HG03521 (cell line): ENCODE data around the gene LRP1B.

ENCODE experiments used
- ATAC-seq: cut with Tn5 transposase; IDR thresholded peaks from one replicate; pipeline ENCODE4 v1.9.1; 2021; ENCODE audit warnings: mild to moderate bottlenecking, moderate library complexity; ENCODE audit not compliant: unreplicated experiment

The LRP1B gene

GRCh38 chr2:140873915-140874531 lies 1256.8 kb downstream of the LRP1B start:
- no peak for ATAC-seq

DNA sequence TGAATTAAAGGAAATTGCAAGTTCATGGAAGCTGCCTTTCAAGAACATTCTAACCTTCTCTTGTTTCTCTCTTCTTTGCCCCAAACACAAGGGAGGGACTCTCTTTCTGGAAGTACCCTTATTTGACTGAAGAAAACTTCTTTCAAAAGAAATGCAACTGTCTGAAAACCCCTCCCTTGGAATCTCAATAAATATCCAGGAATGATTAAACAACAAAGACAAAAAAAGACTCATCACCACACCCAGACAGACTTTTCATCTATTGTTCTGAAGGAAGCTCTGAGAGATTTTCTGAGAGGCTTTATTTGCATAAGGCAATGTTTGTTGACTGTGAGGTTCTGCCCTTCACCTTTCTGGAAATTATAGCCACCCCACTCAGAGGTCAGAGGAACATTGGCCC lies 1260.9 kb downstream of the LRP1B start:
- ATAC-seq, result no peak

DNA sequence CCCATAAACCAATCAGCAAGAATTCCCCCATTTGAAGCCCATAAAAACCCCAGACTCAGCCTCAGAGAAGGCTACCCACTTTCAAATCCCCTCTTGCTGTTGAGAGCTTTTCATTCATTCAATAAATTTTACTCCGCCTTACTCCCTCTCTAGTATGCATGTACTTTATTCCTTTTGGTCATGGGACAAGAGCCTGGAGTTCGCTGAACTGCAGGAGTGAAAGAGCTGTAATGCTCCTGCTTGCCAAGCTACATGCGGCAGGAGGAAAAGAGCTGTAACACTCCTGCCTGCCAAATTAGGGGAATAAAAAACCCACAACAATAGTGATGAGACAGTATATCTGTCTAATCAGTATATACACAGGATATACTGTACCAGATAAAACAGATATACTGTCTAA lies 1261.7 kb downstream of the LRP1B start:
- ATAC-seq, result no peak

- ATAC-seq, result no peak
Observed at GRCh38 chr2:140865837-140866236, 1265.0 kb downstream of the LRP1B start.

GRCh38 chr2:140863713-140864112 lies 1267.1 kb downstream of the LRP1B start:
- no peak for ATAC-seq

GRCh38 chr2:140862181-140862580 lies 1268.6 kb downstream of the LRP1B start:
- no peak for ATAC-seq

- ATAC-seq, result no peak
Observed at GRCh38 chr2:140861666-140862065, 1269.2 kb downstream of the LRP1B start.

DNA sequence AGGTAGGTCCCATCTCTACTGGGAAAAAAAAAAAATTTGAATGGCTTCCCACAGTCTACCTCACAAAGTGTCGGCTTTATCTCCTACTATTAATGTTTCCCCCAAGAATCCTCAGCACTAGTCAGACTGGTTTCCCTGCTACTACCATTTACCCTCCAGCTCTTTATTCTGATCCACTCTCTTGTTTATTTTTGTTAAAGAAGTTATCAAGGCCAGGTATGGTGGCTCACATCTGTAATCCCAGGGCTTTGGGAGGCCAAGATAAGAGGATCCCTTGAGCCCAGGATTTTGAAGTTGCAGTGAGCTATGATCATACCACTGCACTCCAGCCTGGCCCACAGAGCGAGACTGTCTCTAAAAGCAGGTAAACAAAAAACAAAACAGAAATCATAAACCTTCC lies 1275.3 kb downstream of the LRP1B start:
- ATAC-seq, result no peak

DNA sequence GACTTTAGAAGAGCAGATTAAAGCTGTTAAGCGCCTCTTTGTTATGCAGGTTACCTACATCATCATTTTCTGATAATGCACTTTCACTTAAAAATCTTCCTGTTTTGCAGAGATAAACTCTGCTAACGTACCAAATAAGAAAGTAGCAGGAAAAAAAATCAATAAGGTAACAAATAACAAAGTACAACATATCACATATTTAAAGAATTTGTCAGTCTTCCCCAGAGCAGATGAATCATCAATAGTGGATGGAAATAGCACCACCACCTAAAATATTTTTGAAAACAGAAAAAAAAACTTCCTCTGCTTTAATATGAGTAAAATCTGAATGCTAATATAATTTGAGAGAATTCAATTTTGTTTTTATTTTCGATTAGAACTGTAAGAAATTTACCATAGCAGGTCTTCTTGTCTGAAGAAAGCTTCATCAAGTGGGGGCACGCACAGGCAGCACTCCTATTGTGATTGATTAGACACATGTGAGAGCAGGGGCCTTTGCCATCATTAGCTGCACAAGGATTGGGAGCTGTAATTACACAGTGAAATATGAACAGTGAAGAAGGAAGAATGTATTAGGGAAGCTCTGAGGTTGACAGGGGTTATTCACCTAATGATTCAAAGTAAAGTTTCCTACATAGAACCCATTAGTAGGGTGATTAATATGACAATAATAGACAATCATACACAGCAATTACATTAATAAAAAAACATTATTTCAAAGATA lies 1279.4 kb downstream of the LRP1B start:
- no peak for ATAC-seq

- ATAC-seq, result no peak
Observed at GRCh38 chr2:140843186-140843585, 1287.6 kb downstream of the LRP1B start.

DNA sequence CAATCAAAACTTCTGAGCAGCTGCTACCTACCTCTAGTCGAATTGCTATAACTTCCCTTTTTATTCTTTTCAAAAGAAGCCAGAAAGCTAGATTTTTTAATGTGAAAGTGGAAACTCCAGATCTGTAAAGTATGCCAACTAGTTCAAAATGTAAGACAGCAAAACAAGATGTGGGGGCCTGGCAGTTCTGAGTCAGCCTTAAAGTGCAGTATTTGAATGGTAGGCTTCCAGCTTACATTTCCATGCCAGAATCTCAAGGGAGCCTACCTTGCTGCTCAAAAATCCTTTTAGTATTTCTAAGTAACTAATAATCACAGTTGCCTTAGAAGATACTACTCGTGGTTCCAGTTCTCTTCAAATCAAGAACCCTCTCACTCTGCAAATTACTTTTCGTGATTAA lies 1288.7 kb downstream of the LRP1B start:
- ATAC-seq, result no peak

DNA sequence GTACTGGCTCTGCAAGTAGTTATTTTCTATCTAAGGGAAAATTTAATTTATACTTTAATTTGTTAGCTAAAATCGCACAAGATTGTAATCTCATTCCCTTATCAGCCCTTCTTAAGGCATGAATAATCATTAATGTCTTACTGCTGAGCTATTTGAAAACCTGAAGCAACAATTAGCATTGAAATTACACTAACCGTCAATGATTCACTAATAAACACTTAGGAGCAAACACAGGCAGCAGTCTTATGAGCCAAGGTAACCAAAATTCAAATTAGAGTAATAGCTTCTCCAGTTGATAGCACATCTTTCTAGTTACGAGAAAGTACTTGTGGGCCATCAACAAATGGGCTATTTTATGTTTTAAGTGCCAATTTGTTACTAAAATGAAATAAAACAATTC lies 1289.7 kb downstream of the LRP1B start:
- no peak for ATAC-seq

DNA sequence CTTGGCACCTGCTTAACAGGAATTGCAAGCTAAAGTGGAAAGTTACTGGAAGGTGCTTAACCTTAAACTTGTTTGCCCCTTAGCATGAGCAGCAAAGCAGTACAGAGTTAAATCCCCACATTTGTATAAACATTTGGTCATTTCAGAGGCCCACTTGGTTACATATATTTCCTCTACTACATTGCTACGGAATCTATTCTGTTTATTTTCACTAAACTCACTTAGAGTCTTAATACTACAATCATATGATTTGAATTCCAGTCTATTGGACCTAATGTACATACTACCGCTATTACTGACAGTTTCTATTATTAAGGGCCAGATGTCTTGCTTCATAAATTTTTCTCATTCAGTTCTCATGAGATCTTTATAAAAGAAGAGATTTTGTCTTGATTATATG lies 1294.0 kb downstream of the LRP1B start:
- no peak for ATAC-seq

GRCh38 chr2:140835079-140835478 lies 1295.7 kb downstream of the LRP1B start:
- no peak for ATAC-seq

- no peak for ATAC-seq
Observed at GRCh38 chr2:140814141-140814540, 1316.7 kb downstream of the LRP1B start.

DNA sequence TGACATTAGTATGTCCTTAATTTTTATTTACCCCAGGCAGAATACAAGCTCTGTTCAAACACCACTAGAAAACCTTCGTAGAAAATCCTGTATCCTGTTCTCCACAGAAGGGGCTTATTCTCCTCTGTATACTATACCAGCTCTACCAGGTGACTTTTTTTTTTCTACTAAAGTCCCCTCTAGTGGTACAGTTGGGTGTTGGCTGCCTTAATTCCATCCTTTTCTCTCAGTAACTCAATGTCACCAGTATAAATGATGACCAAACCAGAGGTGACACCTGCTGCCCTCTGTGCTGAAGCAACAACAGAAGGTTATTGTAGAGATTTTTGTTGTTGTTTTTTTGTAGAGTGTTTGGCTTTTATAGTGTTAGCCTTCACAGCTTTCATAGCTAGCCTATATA lies 1322.0 kb downstream of the LRP1B start:
- no peak for ATAC-seq

GRCh38 chr2:140808211-140808610 lies 1322.6 kb downstream of the LRP1B start:
- no peak for ATAC-seq

DNA sequence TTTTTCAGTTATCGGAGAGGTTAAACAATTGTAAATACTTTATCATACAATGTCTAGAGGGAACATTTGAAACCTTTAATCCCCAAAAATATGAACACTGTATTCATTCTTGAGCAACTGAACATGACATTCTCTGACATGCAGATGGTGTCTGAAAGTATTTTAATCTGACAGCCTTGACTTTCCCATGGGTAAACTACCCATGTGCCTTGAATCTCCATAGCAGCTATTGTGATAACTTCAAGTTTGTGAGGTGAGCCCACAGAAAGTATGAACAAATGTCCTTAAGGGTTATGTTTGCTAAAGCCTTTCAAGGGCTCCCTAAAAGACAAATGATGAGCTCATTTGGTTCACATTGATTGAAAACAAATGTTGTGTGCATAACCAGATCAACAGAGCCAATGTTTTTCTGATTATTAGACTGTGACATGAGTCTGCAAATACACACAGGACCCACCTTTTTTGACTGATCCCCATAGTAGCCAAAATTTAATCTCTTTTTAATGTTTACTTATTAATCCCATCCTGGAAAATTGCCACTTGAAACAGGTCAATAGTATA lies 1326.0 kb downstream of the LRP1B start:
- no peak for ATAC-seq

- ATAC-seq, result no peak
Observed at GRCh38 chr2:140801311-140801710, 1329.5 kb downstream of the LRP1B start.

GRCh38 chr2:140797718-140798117 lies 1333.1 kb downstream of the LRP1B start:
- no peak for ATAC-seq

GRCh38 chr2:140791802-140792201 lies 1339.0 kb downstream of the LRP1B start:
- ATAC-seq, result no peak

DNA sequence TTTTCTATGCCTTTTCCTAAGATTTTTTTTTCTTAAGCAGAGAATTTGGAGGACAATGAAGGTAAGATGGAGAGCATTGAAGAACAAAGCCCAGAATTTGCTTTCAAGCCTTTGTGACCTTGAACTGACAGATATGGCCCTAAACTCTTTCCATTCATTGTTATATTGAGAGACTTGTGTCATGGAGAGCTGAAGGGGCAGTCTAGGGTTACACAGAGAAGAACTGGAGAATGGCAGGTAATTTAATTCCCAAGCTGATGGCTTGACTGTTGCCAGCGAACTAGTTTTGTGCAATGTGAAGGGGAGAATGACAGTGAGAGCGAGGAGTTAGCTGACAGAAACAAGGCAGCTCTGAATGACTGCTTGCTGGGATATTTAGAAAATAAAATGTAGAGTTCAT lies 1344.2 kb downstream of the LRP1B start:
- no peak for ATAC-seq
